Pancreas (tissue), 8 donors: Measurements from ENCODE around the gene PIBF1. TPM values are rescaled to one million over a fixed set of nuclear protein-coding genes. Genes with fewer than 3 reads are reported as not detected.

Experiments used
- polyA plus RNA-seq, 2 donors: library from polyadenylated mRNA; stranded (reverse); fragments of 200-250 nt; gene quantifications; one replicate each; pipeline ENCODE4 v1.2.3, GENCODE V29; 2013
- total RNA-seq, 6 donors: library from RNA; stranded (reverse); fragmentation: NEBNext Ultra II Directional in 4 of 6; extraction: Animal tissue kit (Norgen Biotek cat#: 25700) in 4 of 6; gene quantifications; one replicate each; pipeline versions ENCODE4 v1.2.1 to v1.2.4, GENCODE V29; 2021 to 2023
- donor health status: healthy with polysubstance abuse.
- donor health status: DM: no; HTN: no; CAD: no; lungs with moderate emphysema.
- donor health status: DM: no; HTN: no; CAD: no.
- donor health status: Bipolar disorder and iron deficiency.
- donor health status: DM: yes; HTN: yes; CAD: no.
- donor health status: DM: no; HTN: no; CAD: no.
- donor health status: DM: no; HTN: no; CAD: no.
- donor health status: DM: yes; HTN: yes; CAD: no.

PIBF1 gene
- total and polyA plus RNA-seq, 8 donors, result 6.1 to 13.5 (median 8.9) TPM

Other genes starting within 250 kb of the PIBF1 start
- gene MZT1, start 54.5 kb upstream of the PIBF1 start, total RNA-seq, result 1 to 10 TPM; 1.8 to 4.6 (median 3.7) TPM
- 1 to 10 TPM; 4.0 to 6.5 TPM for gene MZT1, start 54.5 kb upstream of the PIBF1 start, polyA plus RNA-seq
- 1 to 10 TPM in 4 of 6 donors, under 1 TPM in 2; 0.51 to 1.9 (median 1.2) TPM for gene BORA, start 54.2 kb upstream of the PIBF1 start, total RNA-seq
- gene BORA, start 54.2 kb upstream of the PIBF1 start, polyA plus RNA-seq, result 1 to 10 TPM in 1 of 2 donors, under 1 TPM in 1; 0.84 to 1.2 TPM
- 10 to 100 TPM in 4 of 6 donors, 1 to 10 TPM in 2; 6.4 to 14.2 (median 11.3) TPM for gene DIS3, start 233 bp upstream of the PIBF1 start, total RNA-seq
- 1 to 10 TPM; 3.2 to 5.7 TPM for gene DIS3, start 233 bp upstream of the PIBF1 start, polyA plus RNA-seq